ENCODE results near the gene LIPA.

- TF ChIP-seq CTCF (IDR thresholded peaks at IDR 0.05) (no peak), POLR2A (IDR thresholded peaks at IDR 0.05) (no peak)
Measured at GRCh38 chr10:89238956-89239644, 12.5 kb downstream of the LIPA start.
